Effector memory CD4-positive, alpha-beta T cell (primary cell): ENCODE data around the gene TRIP12.
"Not testable (repeated sequence)": the region's sequence is repeated elsewhere in the genome, so short reads cannot be mapped to it uniquely, and the experiment has no call there.

Experiments used
- DNase-seq, 3 donors: peaks; one replicate each; pipeline ENCODE4 v3.0.0-alpha.2; 2020
- H3K27ac ChIP-seq: 2 replicates; pipeline ENCODE4 v1.7.0; 2013; ENCODE audit warnings: mild to moderate bottlenecking, low read length, moderate library complexity; ENCODE audit not compliant: insufficient read depth, poor library complexity, severe bottlenecking
- H3K27me3 ChIP-seq: replicated peaks from 2 replicates; pipeline ENCODE4 v1.7.0; 2013; ENCODE audit warnings: mild to moderate bottlenecking, low read length; ENCODE audit not compliant: insufficient read depth, control insufficient read depth, poor library complexity, severe bottlenecking
- H3K36me3 ChIP-seq: 2 replicates; pipeline ENCODE4 v1.7.0; 2013; ENCODE audit warnings: mild to moderate bottlenecking, low read length, moderate library complexity; ENCODE audit not compliant: control insufficient read depth, insufficient read depth
- H3K4me1 ChIP-seq: 2 replicates; pipeline ENCODE4 v1.7.0; 2013; ENCODE audit warnings: low read length, mild to moderate bottlenecking; ENCODE audit not compliant: control insufficient read depth, insufficient read depth, poor library complexity, severe bottlenecking
- H3K4me3 ChIP-seq: 2 replicates; pipeline ENCODE4 v1.7.0; 2013; ENCODE audit warnings: low read length, low read depth, mild to moderate bottlenecking; ENCODE audit not compliant: insufficient read depth, poor library complexity, severe bottlenecking
- H3K9me3 ChIP-seq: 2 replicates; pipeline ENCODE4 v1.7.0; 2013; ENCODE audit warnings: mild to moderate bottlenecking, low read length, moderate library complexity; ENCODE audit not compliant: control insufficient read depth

Gene TRIP12

DNA sequence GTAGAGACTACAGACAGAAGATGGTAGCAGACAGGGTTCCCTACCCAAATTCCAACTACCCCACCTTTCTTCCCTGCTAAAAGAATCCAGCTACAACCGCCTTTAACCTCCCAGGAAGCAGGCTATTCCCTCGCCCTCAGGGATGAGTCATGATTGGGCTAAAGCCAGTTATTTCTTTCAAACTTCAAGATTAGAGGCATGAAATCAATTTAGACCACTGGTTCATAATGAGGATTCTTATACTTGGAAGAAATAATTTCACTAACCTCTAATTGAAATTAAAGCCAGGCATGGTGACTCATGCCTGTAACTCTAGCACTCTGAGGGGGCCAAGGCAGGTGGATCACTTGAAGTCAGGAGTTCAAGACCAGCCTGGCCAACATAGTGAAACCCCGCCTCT lies 20.0 kb downstream of the TRIP12 start:
- Histone ChIP-seq H3K27me3 (no peaks in the 10 kb centered on the region), H3K27ac (no peak overlapping the region), H3K4me3 (no peak overlapping the region), H3K4me1 (peaks cover 5% of the 10 kb centered on the region), H3K36me3 (peaks cover 6% of the 10 kb centered on the region), H3K9me3 (no peaks in the 10 kb centered on the region)
- DNase-seq: no peak

GRCh38 chr2:229900514-229900913 lies 21.3 kb downstream of the TRIP12 start:
- not testable (repeated sequence) for H3K27ac ChIP-seq, H3K9me3 ChIP-seq, H3K4me3 ChIP-seq, H3K27me3 ChIP-seq, DNase-seq, H3K36me3 ChIP-seq, H3K4me1 ChIP-seq

DNA sequence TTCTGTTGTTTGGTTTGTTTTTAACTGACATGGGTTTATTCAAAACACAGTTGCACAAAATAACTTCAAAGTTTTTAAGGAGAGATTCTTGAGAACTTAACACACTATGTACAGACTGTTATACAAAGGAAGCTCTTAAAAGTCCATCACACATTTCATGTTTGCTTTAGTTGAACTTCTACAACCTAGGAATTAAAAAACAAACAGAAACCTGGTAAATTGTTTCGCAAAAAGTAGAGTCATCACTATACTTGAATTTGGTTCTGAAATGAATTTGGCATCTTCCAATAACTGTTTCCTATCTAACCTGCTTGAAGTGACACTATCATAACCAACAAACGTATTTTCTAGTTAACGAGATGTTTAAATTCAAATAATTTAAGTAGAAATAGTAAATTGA lies 21.8 kb downstream of the TRIP12 start:
- Histone ChIP-seq H3K36me3 (peaks cover 6% of the 10 kb centered on the region), H3K9me3 (no peaks in the 10 kb centered on the region), H3K27me3 (no peaks in the 10 kb centered on the region), H3K4me1 (peaks cover 3% of the 10 kb centered on the region), H3K27ac (no peak overlapping the region), H3K4me3 (no peak overlapping the region)
- no peak for DNase-seq

GRCh38 chr2:229899604-229900003 lies 22.2 kb downstream of the TRIP12 start:
- DNase-seq: no peak
- H3K27ac ChIP-seq: no peak overlapping the region
- H3K4me1 ChIP-seq: peaks cover 3% of the 10 kb centered on the region
- no peaks in the 10 kb centered on the region for H3K27me3 ChIP-seq
- H3K4me3 ChIP-seq: no peak overlapping the region
- peaks cover 6% of the 10 kb centered on the region for H3K36me3 ChIP-seq
- H3K9me3 ChIP-seq: no peaks in the 10 kb centered on the region

- no peaks in the 10 kb centered on the region for H3K36me3 ChIP-seq
- no peaks in the 10 kb centered on the region for H3K9me3 ChIP-seq
- H3K4me3 ChIP-seq: no peak overlapping the region
- no peak overlapping the region for H3K27ac ChIP-seq
- peaks cover 3% of the 10 kb centered on the region for H3K4me1 ChIP-seq
- H3K27me3 ChIP-seq: no peaks in the 10 kb centered on the region
- DNase-seq: no peak
Observed at GRCh38 chr2:229896857-229897256, 25.0 kb downstream of the TRIP12 start.

- Histone ChIP-seq H3K27me3 (no peaks in the 10 kb centered on the region), H3K4me3 (no peak overlapping the region), H3K36me3 (no peaks in the 10 kb centered on the region), H3K9me3 (no peaks in the 10 kb centered on the region), H3K4me1 (no peaks in the 10 kb centered on the region), H3K27ac (no peak overlapping the region)
- no peak for DNase-seq
Observed at GRCh38 chr2:229889023-229889422, 32.8 kb downstream of the TRIP12 start.

- H3K27ac ChIP-seq: no peak overlapping the region
- H3K27me3 ChIP-seq: no peaks in the 10 kb centered on the region
- DNase-seq: no peak
- no peaks in the 10 kb centered on the region for H3K9me3 ChIP-seq
- H3K4me3 ChIP-seq: no peak overlapping the region
- no peaks in the 10 kb centered on the region for H3K4me1 ChIP-seq
- no peaks in the 10 kb centered on the region for H3K36me3 ChIP-seq
Observed at GRCh38 chr2:229888031-229888430, 33.8 kb downstream of the TRIP12 start.

DNA sequence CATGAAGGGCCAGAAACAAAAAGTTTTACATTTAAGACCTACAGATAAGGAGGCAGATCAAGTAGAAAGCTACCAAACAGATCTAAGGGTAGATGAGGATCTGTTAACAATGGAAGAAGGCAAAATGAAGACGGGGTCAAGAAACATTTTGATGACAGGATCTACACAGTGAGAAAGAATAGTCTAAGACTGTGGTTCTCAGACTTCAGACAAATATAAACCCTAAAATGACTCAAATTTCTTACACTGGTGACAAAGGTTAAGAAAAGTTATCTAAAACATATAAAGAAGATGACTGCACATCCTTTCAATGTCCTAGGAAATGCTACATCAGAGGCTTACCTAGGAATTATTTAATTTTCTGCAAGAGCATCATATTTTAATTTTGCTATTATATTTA lies 34.4 kb downstream of the TRIP12 start:
- Histone ChIP-seq H3K27me3 (no peaks in the 10 kb centered on the region), H3K4me1 (no peaks in the 10 kb centered on the region)

GRCh38 chr2:229884775-229885699 lies 36.8 kb downstream of the TRIP12 start:
- H3K4me3 ChIP-seq: no peak overlapping the region
- H3K27ac ChIP-seq: no peak overlapping the region
- no peaks in the 10 kb centered on the region for H3K9me3 ChIP-seq
- no peaks in the 10 kb centered on the region for H3K4me1 ChIP-seq
- DNase-seq: no peak
- peaks cover 3% of the 10 kb centered on the region for H3K36me3 ChIP-seq
- no peaks in the 10 kb centered on the region for H3K27me3 ChIP-seq

More for the DNA sequence above, 34.4 kb downstream of the TRIP12 start:
- Histone ChIP-seq H3K4me3 (no peak overlapping the region), H3K36me3 (no peaks in the 10 kb centered on the region), H3K27ac (no peak overlapping the region), H3K9me3 (no peaks in the 10 kb centered on the region)
- DNase-seq: no peak

DNA sequence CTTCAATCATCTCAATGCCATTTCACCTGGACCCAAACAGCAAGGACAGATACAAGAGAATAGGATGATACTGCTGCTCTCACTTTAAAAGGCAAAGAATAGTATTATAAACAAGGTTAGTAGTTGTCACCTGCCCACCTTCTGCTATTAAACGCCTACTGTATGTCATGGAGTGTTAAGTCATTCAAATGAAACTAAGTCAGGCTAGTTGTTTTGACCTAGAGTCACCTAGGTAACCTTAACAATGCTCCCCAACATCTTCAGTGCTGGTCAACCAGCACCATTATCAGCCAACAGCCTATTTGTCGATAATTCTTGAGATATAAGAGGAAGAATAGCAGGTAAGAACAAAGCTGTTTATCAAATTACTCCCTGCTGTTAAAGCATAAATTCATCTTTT lies 39.2 kb downstream of the TRIP12 start:
- no peak for DNase-seq
- Histone ChIP-seq H3K27me3 (no peaks in the 10 kb centered on the region), H3K36me3 (peaks cover 20% of the 10 kb centered on the region), H3K27ac (no peak overlapping the region), H3K4me1 (no peaks in the 10 kb centered on the region), H3K4me3 (no peak overlapping the region), H3K9me3 (no peaks in the 10 kb centered on the region)
